NCI-H1105 (cell line): Measurements from ENCODE around the gene AMT.

Experiments used
- DNase-seq: peaks from one replicate; lab custom pipeline; 2025; lab: John Stamatoyannopoulos, UW

AMT gene, protein sequence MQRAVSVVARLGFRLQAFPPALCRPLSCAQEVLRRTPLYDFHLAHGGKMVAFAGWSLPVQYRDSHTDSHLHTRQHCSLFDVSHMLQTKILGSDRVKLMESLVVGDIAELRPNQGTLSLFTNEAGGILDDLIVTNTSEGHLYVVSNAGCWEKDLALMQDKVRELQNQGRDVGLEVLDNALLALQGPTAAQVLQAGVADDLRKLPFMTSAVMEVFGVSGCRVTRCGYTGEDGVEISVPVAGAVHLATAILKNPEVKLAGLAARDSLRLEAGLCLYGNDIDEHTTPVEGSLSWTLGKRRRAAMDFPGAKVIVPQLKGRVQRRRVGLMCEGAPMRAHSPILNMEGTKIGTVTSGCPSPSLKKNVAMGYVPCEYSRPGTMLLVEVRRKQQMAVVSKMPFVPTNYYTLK

DNA sequence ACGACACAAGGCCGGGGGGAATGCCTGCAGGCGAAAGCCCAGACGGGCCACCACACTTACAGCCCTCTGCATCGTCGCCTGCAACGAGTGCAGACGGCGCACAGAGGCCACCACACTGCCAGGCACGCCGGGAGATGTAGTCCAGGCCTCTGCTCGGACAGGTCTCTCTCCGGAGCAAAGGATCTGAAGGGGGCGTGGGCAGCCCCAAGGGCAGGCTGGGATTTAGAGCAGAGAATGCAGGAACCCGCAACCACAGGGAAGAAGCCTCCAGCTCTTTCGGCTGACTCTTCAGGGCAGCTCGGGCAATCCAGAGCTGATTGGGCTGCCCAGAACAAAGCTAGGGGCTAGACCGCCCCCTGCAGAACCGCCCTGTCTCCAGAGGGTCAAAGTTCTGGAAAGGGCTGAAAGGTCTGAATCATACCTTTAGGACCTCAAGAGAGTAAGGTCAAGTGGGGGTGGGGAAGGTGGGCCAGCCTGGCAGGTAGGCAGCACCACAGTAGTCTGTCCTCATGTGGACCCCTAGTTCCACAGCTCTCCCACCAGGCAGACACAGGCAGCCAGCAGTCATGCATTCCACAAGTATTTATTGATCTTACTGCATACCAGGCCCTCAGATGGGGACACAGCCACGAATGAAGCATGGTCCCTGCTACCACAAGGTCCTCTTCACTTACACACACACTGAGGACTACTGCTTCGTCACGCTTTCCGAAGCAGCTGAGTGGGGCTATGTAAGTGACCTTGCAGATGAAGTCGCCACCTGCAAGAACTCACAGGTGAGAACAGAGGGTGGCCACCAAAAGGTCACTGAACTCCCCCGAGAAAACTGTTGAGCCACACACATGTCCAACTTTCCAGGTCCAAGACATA, at the start of gene AMT:
Gene AMT, minus strand, starts transcription at position 95 of the 870 bp plus-strand sequence. Its CDS starts 23 bp downstream, at position 72.
- DNase-seq, result no peak

- no peak for DNase-seq
These were observed 48.6 kb upstream of the AMT start for GRCh38 chr3:49470714-49471420.

- DNase-seq, result peak; percentile 78
These were observed 47.9 kb upstream of the AMT start, which contains the start of gene DAG1 for GRCh38 chr3:49469936-49470713. Gene DAG1, plus strand, starts transcription at chr3:49470267. Its CDS starts 40,268 bp downstream, at chr3:49510535.

GRCh38 chr3:49469037-49469935, 47.0 kb upstream of the AMT start:
- DNase-seq, result peak; percentile 6

- no peak for DNase-seq
These were observed 43.8 kb upstream of the AMT start for GRCh38 chr3:49466085-49466484.

GRCh38 chr3:49465270-49466034, 43.2 kb upstream of the AMT start:
- no peak for DNase-seq

DNA sequence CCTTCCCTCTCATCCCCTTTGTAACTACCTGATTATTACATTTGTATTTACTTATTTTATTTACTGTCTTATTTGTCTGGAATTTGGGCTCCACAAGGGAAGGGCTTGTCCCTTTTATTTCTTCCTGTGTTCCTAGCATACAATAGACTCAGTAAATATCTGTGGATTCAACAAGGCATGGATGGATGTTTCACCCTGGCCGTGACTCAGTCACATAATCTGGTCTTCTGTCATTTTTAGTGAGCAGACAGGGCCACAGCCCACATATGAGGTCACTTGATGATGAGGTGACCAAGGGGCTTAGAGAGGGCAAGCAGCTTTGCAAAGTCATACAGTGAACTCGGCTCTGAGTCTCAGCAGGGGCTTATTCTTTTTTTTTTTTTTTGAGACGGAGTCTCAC, 39.9 kb upstream of the AMT start:
- no peak for DNase-seq

- DNase-seq, result no peak
These were observed 39.3 kb upstream of the AMT start for GRCh38 chr3:49461443-49462171.

DNA sequence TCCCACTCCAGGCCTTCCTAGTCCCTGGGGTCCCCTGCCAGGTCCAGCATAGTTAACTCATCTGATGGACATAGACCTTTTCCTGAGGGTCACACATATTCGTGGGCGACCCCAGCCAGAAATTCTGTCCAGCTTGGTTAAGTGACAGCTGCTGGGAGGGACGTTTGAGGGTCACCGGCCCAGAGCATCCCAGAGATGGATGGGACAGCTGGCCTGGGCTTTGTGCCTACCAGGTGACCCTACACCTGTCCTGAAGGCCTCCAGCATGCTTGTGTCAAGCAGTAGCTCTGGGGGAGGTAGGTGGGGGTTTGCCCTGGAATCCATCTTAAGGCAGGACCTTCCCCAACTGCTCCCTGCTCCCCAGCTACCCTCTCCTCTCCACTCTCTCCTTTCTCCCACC, 38.7 kb upstream of the AMT start:
- DNase-seq, result no peak

DNA sequence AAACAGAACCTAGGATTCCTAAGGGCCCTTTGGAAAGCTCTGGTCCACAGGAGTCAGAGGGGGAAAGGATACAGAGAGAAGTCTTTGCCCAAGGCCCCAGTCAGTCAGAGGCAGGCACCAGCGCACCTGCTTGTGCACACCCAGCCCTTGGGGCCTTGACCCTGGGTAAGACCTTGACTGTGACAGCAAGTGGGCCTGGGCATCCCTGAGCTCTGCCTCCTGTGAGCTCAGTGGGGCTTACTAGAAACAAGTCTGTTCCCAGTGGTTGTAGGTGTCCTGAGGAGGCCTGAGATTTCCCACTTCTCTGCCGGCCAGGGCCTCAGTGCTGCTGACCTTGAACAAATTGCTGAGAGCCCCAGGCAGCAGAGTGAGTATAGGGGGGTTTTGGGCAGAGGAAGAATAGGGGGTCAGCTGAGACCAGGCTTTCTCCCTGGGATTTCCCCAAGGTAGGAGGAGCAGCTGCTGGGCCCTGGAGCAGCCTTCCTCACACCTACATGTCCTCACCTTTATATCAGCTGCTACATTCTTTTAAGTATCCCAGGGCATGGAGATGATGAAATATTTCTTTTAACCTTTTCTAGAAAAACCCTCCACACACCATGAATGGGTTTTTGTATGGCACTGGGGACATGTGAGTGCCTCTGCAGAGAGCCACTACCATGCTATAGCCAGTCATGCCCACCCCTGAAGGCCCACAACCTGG, 38.1 kb upstream of the AMT start:
- no peak for DNase-seq

GRCh38 chr3:49456466-49456865, 34.2 kb upstream of the AMT start:
- no peak for DNase-seq

DNA sequence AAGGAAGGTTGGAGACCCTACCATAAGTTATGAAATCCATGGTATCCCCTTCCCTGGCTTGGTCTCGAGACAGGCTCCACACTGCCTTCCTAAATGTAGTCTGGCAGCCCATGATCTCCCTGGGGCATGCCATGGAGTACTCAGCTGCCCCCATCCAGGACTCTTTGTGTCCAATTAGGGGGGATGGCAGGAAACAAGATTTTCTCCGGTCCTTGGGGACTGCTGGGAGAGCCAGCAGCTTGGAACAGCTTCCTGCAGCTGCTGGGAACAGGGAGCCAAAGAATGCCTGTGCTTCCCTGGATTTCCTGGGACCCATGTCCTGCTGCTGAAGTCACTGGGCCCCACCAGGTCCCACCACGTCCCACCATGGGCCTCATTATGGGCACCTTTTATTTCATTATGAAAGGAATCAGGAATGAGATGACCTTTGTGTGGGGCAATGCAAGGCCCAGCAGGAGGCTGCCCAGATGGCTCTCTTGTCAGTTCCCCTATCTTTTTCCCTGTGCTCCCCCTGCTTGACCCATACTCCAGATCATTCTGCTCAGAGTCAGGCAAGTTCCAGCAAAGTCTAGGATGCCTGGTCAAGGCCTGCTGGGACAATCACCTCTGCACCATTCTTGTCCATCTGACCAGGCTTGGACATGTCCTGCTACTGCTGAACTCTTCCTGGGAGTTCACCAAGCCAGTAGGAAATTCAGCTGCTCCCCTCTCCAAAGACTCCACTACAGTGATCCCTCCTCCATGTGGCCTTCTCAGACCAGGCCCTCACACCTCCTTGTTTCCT, 32.8 kb upstream of the AMT start:
- no peak for DNase-seq

DNA sequence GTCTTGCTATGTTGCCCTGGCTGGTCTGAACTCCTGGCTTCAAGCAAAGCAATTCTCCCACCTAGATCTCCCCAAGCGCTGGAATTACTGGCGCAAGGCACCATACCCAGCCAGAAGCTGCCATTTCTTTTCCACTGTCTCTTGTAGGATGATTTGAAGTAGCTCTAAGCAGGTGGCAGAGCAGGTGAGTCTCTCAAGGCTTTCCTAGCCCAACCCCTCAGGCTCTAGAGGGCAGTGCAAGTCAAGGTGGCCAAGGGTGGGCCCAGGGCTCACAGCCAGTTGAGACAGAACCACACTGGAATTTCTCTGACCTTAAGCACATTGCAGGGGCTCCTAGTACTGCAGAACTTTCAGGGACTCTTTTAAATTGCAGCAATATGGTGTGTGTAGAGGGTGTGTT, 32.2 kb upstream of the AMT start:
- peak; percentile 6 for DNase-seq

- DNase-seq, result no peak
These were observed 31.3 kb upstream of the AMT start for GRCh38 chr3:49453621-49454020.

DNA sequence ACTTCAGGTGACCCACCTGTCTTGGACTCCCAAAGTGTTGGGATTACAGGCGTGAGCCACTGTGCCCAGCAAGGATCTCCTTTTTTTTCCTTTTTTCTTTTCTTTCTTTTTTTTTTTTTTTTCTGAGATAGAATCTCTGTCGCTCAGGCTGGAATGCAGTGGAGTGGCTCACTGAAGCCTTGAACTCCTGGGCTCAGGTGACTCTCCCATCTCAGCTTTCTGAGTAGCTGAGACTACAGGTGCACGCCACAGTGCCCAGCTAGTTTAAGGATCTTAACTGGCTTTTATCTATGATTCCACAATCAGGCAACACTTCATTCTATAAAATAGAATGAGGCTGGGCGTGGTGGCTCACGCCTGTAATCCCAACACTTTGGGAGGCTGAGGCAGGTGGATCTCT, 23.1 kb upstream of the AMT start:
- DNase-seq, result no peak

DNA sequence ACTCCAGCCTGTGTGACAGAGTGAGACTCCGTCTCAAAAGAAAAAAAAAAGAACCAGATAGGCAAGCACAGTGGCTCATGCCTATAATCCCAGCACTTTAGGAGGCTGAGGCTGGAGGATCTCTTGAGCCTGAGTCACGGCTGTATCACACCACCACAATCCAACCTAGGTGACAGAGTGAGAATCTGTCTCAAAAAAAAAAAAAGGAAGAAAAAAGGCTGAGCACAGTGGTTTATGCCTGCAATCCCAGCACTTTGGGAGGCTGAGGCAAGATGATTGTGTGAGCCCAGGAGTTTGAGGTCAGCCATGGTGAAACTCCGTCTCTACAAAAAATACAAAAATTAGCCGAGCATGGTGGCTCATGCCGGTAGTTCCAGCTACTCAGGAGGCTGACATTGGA, 12.5 kb upstream of the AMT start:
- DNase-seq, result no peak

GRCh38 chr3:49428752-49429080, 6.4 kb upstream of the AMT start:
- no peak for DNase-seq

- DNase-seq, result no peak
These were observed 5.3 kb upstream of the AMT start for GRCh38 chr3:49427586-49427985.
